ENCODE data around the gene TLN1.

TLN1 gene

DNA sequence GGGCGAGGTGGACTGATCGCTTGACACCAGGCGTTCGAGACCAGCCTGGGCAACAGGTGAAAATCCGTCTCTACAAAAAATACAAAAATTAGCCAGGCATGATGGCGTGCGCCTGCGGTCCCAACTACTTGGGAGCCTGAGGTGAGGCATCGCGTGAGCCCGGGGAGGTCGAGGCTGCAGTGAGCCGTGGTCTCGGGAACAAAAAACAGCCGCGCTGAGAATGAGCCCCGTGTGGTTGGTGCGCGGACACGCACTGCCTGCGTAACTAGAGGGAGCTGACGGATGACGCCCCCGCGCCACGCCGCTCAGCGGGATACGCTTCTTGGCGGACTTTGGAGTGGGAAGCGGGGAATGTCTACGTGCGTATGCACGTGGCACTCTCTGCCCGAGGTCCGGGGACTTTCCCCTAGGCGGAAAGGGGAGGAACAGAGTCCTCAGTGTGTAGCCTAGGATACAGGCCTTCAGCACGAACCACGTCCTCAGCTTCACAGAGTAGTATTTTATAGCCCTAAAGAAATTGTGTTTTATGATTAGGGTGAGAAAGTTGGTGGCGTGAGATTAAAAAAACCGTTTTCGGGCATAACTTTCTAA is 74.4 kb downstream of the TLN1 start, which contains the start of gene RMRP:
Gene RMRP, minus strand, starts transcription at position 474 of the 591 bp plus-strand sequence.
- H3K36me3 ChIP-seq (ENCODE audit: control insufficient read depth, insufficient read depth, low read length), result peaks cover 17% of the 10 kb centered on the region
- peaks cover 10% of the 10 kb centered on the region for H3K27me3 ChIP-seq (ENCODE audit: control insufficient read depth, insufficient read depth, low read length, poor library complexity, severe bottlenecking)
- peaks cover 5% of the 10 kb centered on the region for H3K4me1 ChIP-seq (ENCODE audit: control insufficient read depth, insufficient read depth, low read length)
- H3K9me3 ChIP-seq (ENCODE audit: control insufficient read depth, low read length), result no peaks in the 10 kb centered on the region
- H3K27ac ChIP-seq (ENCODE audit: insufficient read depth, low read depth, low read length, poor library complexity, severe bottlenecking), result peak within 1 kb of the TSS; percentile 100
- H3K4me3 ChIP-seq (ENCODE audit: insufficient read depth, low read depth, low read length), result peak within 1 kb of the TSS; percentile 84
- 1 to 2% methylated on average over 42 of the region's 42 CpGs for WGBS, 2 experiments

DNA sequence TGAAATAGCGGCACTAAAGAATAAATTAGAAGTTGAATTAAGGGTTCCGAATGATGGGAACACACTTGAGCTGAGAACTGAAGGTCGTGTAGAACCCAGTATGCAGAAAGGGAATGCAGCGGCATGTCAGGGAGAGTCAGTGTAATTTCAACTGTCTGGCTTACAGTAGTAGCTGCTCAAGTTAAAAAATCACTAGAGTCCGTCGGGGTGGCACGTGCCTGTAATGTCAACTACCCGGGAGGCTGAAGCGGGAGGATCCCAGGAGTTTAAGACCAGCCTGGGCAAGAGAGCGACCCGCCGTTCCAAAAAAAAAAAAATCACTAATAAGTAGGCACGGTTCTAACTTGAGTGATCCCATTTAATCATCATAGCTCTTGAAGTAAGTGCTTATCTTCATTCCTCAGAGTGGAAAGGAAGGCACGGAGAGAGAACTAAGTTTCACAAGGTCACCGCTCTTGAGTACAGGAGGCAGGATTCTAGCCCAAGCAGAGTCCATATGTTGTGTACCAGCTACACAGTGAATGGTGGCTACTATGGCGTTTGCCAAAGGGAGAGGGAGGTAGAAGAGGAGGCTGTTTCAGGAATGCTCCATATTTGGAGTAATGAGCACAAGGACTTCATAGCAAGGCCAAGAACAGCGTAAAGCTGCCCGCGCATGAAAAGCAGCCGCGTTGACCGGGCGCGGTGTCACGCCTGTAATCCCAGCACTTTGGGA is 75.0 kb downstream of the TLN1 start:
- H3K9me3 ChIP-seq (ENCODE audit: control insufficient read depth, low read length), result no peaks in the 10 kb centered on the region

DNA sequence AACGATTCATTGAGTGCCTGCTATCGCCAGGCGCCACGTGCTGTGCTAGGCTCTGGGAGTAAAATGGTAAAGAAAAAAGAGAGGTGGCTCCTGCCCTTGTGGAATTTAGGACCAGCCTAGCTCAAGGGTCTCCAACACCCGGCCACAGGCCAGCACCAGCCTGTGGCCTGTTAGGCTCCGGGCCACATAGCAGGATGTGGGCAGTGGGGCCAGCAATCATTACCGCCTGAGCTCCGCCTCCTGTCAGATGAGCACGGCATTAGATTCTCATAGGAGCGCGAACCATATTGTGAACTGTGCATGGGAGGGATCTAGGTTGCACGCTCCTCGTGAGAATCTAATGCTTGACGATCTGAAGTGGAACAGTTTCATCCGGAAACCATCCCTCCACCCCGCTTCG is 75.6 kb downstream of the TLN1 start:
- no peak overlapping the region for H3K4me3 ChIP-seq (ENCODE audit: insufficient read depth, low read depth, low read length)
- no peak overlapping the region for H3K27ac ChIP-seq (ENCODE audit: insufficient read depth, low read depth, low read length, poor library complexity, severe bottlenecking)

More for the DNA sequence above, 75.0 kb downstream of the TLN1 start:
- Histone ChIP-seq H3K36me3 (ENCODE audit: control insufficient read depth, insufficient read depth, low read length) (peaks cover 11% of the 10 kb centered on the region), H3K4me3 (ENCODE audit: insufficient read depth, low read depth, low read length) (peak overlapping the region; percentile 84), H3K27ac (ENCODE audit: insufficient read depth, low read depth, low read length, poor library complexity, severe bottlenecking) (peak overlapping the region; percentile 83), H3K4me1 (ENCODE audit: control insufficient read depth, insufficient read depth, low read length) (peaks cover 5% of the 10 kb centered on the region), H3K27me3 (ENCODE audit: control insufficient read depth, insufficient read depth, low read length, poor library complexity, severe bottlenecking) (peaks cover 10% of the 10 kb centered on the region)
- 52 to 53% methylated on average over 25 of the region's 25 CpGs for whole genome bisulfite sequencing, 2 experiments

DNA sequence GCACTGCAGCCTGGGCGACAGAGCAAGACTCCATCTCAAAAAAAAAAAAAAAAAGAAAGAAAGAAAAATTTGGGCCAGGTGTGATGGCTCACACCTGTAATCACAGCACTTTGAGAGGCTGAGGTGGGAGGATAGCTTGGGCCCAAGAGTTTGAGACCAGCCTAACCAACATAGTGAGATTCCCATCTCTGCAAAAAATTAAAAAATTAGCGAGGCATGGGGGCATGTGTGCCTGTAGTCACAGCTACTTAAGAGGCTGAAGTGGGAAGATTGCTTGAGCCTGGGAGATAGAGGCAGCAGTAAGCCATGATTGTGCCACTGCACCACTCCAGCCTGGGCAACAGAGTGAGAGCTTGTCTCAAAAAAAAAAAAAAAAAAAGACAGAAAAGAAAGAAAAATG is 78.4 kb downstream of the TLN1 start:
- no peaks in the 10 kb centered on the region for H3K36me3 ChIP-seq (ENCODE audit: control insufficient read depth, insufficient read depth, low read length)
- H3K4me3 ChIP-seq (ENCODE audit: insufficient read depth, low read depth, low read length), result no peak overlapping the region
- WGBS, 2 experiments, result 93 to 94% methylated on average over 2 of the region's 2 CpGs
- peaks cover 10% of the 10 kb centered on the region for H3K27me3 ChIP-seq (ENCODE audit: control insufficient read depth, insufficient read depth, low read length, poor library complexity, severe bottlenecking)
- H3K4me1 ChIP-seq (ENCODE audit: control insufficient read depth, insufficient read depth, low read length), result peaks cover 7% of the 10 kb centered on the region
- no peaks in the 10 kb centered on the region for H3K9me3 ChIP-seq (ENCODE audit: control insufficient read depth, low read length)
- no peak overlapping the region for H3K27ac ChIP-seq (ENCODE audit: insufficient read depth, low read depth, low read length, poor library complexity, severe bottlenecking)

More for the DNA sequence above, 75.6 kb downstream of the TLN1 start:
- Histone ChIP-seq H3K36me3 (ENCODE audit: control insufficient read depth, insufficient read depth, low read length) (peaks cover 10% of the 10 kb centered on the region), H3K27me3 (ENCODE audit: control insufficient read depth, insufficient read depth, low read length, poor library complexity, severe bottlenecking) (peaks cover 10% of the 10 kb centered on the region), H3K4me1 (ENCODE audit: control insufficient read depth, insufficient read depth, low read length) (peaks cover 5% of the 10 kb centered on the region), H3K9me3 (ENCODE audit: control insufficient read depth, low read length) (no peaks in the 10 kb centered on the region)
- 91% methylated on average over 17 of the region's 17 CpGs for WGBS, 2 experiments

GRCh38 chr9:35652829-35653209 is 79.2 kb downstream of the TLN1 start:
- Histone ChIP-seq H3K4me1 (ENCODE audit: control insufficient read depth, insufficient read depth, low read length) (peaks cover 7% of the 10 kb centered on the region), H3K27me3 (ENCODE audit: control insufficient read depth, insufficient read depth, low read length, poor library complexity, severe bottlenecking) (peaks cover 10% of the 10 kb centered on the region), H3K36me3 (ENCODE audit: control insufficient read depth, insufficient read depth, low read length) (no peaks in the 10 kb centered on the region), H3K4me3 (ENCODE audit: insufficient read depth, low read depth, low read length) (no peak overlapping the region), H3K9me3 (ENCODE audit: control insufficient read depth, low read length) (no peaks in the 10 kb centered on the region), H3K27ac (ENCODE audit: insufficient read depth, low read depth, low read length, poor library complexity, severe bottlenecking) (no peak overlapping the region)
- WGBS, 2 experiments, result 92 to 96% methylated on average over 8 of the region's 8 CpGs

DNA sequence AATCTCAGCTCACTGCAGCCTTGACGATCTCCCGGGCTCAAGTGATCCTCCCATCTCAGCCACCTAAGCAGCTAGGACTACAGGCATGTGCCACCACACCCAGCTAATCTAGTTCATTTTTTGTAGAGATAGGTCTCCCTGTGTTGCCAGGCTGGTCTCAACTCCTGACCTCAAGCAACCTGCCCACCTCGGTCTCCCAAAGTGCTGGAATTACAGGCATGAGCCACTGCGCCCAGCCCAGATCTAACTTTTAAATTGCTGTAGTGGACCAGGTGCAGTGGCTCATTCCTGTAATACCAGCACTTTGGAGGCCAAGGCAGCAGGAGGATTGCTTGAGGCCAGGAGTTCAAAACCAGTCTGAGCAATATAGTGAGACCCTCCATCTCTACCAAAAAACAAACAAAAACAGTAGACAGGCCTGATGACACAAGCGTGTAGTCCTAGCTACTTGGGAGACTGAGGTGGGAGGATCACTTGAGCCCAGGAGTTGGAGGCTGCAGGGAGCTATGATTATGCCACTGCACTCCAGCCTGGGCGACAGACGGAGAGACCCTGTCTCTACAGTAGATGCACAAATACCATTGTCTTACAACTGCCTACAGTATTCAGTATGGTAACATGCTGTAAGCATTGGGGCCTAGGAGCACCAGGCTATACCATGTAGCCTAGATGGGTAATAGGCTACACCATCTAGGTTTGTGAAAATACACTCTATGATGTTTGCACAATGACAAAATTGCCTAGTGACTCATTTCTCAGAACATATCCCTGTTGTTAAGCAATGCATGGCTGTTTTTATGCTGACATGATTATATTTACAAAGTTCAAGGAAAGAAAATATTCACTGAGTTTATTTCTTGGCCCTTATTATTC is 79.8 kb downstream of the TLN1 start:
- Histone ChIP-seq H3K27me3 (ENCODE audit: control insufficient read depth, insufficient read depth, low read length, poor library complexity, severe bottlenecking) (peaks cover 15% of the 10 kb centered on the region), H3K27ac (ENCODE audit: insufficient read depth, low read depth, low read length, poor library complexity, severe bottlenecking) (no peak overlapping the region), H3K4me1 (ENCODE audit: control insufficient read depth, insufficient read depth, low read length) (peaks cover 13% of the 10 kb centered on the region), H3K9me3 (ENCODE audit: control insufficient read depth, low read length) (no peaks in the 10 kb centered on the region), H3K4me3 (ENCODE audit: insufficient read depth, low read depth, low read length) (no peak overlapping the region), H3K36me3 (ENCODE audit: control insufficient read depth, insufficient read depth, low read length) (no peaks in the 10 kb centered on the region)
- 89 to 90% methylated on average over 7 of the region's 7 CpGs for WGBS, 2 experiments

GRCh38 chr9:35650341-35651158 is 81.4 kb downstream of the TLN1 start, which contains the start of gene SIT1:
Gene SIT1, minus strand, starts transcription at chr9:35650931. Its CDS starts 78 bp downstream, at chr9:35650853.
- H3K4me1 ChIP-seq (ENCODE audit: control insufficient read depth, insufficient read depth, low read length), result peaks cover 13% of the 10 kb centered on the region
- H3K36me3 ChIP-seq (ENCODE audit: control insufficient read depth, insufficient read depth, low read length), result no peaks in the 10 kb centered on the region
- 69 to 70% methylated on average over 21 to 22 of the region's 22 CpGs for WGBS, 2 experiments
- H3K4me3 ChIP-seq (ENCODE audit: insufficient read depth, low read depth, low read length), result no peak within 1 kb of the TSS
- H3K27ac ChIP-seq (ENCODE audit: insufficient read depth, low read depth, low read length, poor library complexity, severe bottlenecking), result no peak within 1 kb of the TSS
- H3K27me3 ChIP-seq (ENCODE audit: control insufficient read depth, insufficient read depth, low read length, poor library complexity, severe bottlenecking), result peaks cover 12% of the 10 kb centered on the region
- no peaks in the 10 kb centered on the region for H3K9me3 ChIP-seq (ENCODE audit: control insufficient read depth, low read length)

GRCh38 chr9:35649431-35650340 is 82.3 kb downstream of the TLN1 start:
- no peaks in the 10 kb centered on the region for H3K36me3 ChIP-seq (ENCODE audit: control insufficient read depth, insufficient read depth, low read length)
- 93 to 94% methylated on average over 26 of the region's 26 CpGs for WGBS, 2 experiments
- peaks cover 13% of the 10 kb centered on the region for H3K4me1 ChIP-seq (ENCODE audit: control insufficient read depth, insufficient read depth, low read length)
- H3K27ac ChIP-seq (ENCODE audit: insufficient read depth, low read depth, low read length, poor library complexity, severe bottlenecking), result no peak overlapping the region
- peaks cover 12% of the 10 kb centered on the region for H3K27me3 ChIP-seq (ENCODE audit: control insufficient read depth, insufficient read depth, low read length, poor library complexity, severe bottlenecking)
- no peak overlapping the region for H3K4me3 ChIP-seq (ENCODE audit: insufficient read depth, low read depth, low read length)
- no peaks in the 10 kb centered on the region for H3K9me3 ChIP-seq (ENCODE audit: control insufficient read depth, low read length)

Data from ectodermal cell (in vitro differentiated cells).